ENCODE measurements around the gene LRP1-AS. TPM values are rescaled to one million over a fixed set of nuclear protein-coding genes. Genes with fewer than 3 reads are reported as not detected.

LRP1-AS gene
- polyA plus RNA-seq, 2 of the 4 experiments (the other 2 are of a cell fraction) = not detected

DNA sequence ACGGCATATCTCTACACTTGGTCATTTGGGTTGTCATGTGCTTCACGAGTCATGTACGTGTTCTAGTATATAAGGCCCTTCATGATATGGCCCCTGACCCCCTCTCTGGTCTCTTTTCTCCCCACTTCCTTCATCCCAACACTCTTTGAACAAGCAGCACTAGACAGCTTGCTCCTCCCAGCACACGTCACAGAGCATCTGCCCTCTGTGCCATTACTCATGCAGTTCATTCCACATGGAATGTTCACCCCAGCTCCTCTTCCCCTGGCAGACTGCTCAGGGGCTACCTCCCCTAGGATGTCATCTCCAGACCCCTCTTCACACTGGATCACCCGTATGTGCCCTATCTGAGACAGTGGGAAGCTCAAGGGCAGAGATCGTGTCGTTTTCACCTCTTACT is 14.1 kb upstream of the LRP1-AS start (continued):
- TF ChIP-seq RAD21 (conservative IDR thresholded peaks at IDR 0.05 in 1 of 2, IDR thresholded peaks at IDR 0.05 in 1 of 2) (no peak), ZFP36 (IDR thresholded peaks at IDR 0.05; ENCODE audit: borderline replicate concordance, partially characterized antibody) (no peak)

DNA sequence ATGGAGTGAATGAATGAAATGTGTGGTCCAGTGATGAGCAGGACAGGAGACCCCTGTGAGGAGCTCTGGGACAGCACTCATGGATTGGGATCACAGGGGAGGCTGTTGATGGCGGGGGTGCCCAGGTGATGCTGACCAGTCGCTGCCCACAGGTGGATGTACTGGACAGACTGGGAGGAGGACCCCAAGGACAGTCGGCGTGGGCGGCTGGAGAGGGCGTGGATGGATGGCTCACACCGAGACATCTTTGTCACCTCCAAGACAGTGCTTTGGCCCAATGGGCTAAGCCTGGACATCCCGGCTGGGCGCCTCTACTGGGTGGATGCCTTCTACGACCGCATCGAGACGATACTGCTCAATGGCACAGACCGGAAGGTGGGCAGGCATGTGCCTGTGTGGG is 13.3 kb upstream of the LRP1-AS start:
- POLR2A ChIA-PET = no interaction called here
- no peak overlapping the region for H3K27ac ChIP-seq

More for the DNA sequence above, 13.3 kb upstream of the LRP1-AS start:
- no peak for FAIRE-seq
- H3K9me3 ChIP-seq = no peaks in the 10 kb centered on the region
- TF ChIP-seq KDM1A (IDR thresholded peaks at IDR 0.05; ENCODE audit: low read depth) (no peak), ESRRA (IDR thresholded peaks at IDR 0.05; ENCODE audit: borderline replicate concordance, low read length) (no peak), NR3C1 (IDR thresholded peaks at IDR 0.05) (no peak), SREBF2 (IDR thresholded peaks at IDR 0.05) (no peak), ZNF302 (CRISPR knock-in tag; IDR thresholded peaks at IDR 0.05) (no peak), ZC3H11A (IDR thresholded peaks at IDR 0.05) (no peak), FOXS1 (CRISPR knock-in tag; IDR thresholded peaks at IDR 0.05) (no peak), EHMT2 (IDR thresholded peaks at IDR 0.05; ENCODE audit: low read depth) (no peak), CHD2 (IDR thresholded peaks at IDR 0.05; ENCODE audit: low read length, partially characterized antibody) (no peak), REST (IDR thresholded peaks at IDR 0.05) (no peak), MAX (IDR thresholded peaks at IDR 0.05) (no peak), ZSCAN20 (CRISPR knock-in tag; IDR thresholded peaks at IDR 0.05) (no peak), ATOH8 (CRISPR knock-in tag; IDR thresholded peaks at IDR 0.05; ENCODE audit: low read depth) (no peak), USF2 (IDR thresholded peaks at IDR 0.05) (no peak)
- TF ChIP-seq, protein P1, sequence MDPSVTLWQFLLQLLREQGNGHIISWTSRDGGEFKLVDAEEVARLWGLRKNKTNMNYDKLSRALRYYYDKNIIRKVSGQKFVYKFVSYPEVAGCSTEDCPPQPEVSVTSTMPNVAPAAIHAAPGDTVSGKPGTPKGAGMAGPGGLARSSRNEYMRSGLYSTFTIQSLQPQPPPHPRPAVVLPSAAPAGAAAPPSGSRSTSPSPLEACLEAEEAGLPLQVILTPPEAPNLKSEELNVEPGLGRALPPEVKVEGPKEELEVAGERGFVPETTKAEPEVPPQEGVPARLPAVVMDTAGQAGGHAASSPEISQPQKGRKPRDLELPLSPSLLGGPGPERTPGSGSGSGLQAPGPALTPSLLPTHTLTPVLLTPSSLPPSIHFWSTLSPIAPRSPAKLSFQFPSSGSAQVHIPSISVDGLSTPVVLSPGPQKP (IDR thresholded peaks at IDR 0.05; ENCODE audit: low read depth, low read length) = no peak
- H3K4me2 ChIP-seq = no peak overlapping the region
- no peak for ATAC-seq
- 89% methylated on average over 14 of the region's 14 CpGs for WGBS (ENCODE audit: missing lambda C conversion rate)
- H3K4me3 ChIP-seq = no peak overlapping the region
- CTCF ChIA-PET = interaction anchor here (0.8 to 16.2 kb wide), 7 partner anchors 11 to 98 kb away, joined by 3 to 180 read pairs (median 4); no protein-coding TSS in a partner anchor
- no peak for DNase-seq (ENCODE audit: low read depth in 1 of 2, low spot score in 1 of 2)
- peaks cover 10% of the 10 kb centered on the region for H3K4me1 ChIP-seq
